Mammary epithelial cell (primary cell): ENCODE data around the gene YES1.

ENCODE experiments used
- EZH2 ChIP-seq: IDR thresholded peaks from 2 replicates; pipeline ENCODE4 v1.6.1; 2012; ENCODE audit warnings: low read length, inconsistent platforms, borderline replicate concordance
- TF ChIP-seq, protein P1 (sequence below), 2 donors: IDR thresholded peaks in 1 of 2; conservative IDR thresholded peaks in 1 of 2; 2 replicates each; pipeline ENCODE4 v1.5.1; 2011 to 2012; ENCODE audit warnings: inconsistent platforms in 2 of 2, low read length in 2 of 2, mild to moderate bottlenecking in 2 of 2, control low read depth in 1 of 2, low read depth in 1 of 2; ENCODE audit not compliant: insufficient read depth in 1 of 2; ENCODE audit errors: extremely low read depth in 1 of 2

DNA sequence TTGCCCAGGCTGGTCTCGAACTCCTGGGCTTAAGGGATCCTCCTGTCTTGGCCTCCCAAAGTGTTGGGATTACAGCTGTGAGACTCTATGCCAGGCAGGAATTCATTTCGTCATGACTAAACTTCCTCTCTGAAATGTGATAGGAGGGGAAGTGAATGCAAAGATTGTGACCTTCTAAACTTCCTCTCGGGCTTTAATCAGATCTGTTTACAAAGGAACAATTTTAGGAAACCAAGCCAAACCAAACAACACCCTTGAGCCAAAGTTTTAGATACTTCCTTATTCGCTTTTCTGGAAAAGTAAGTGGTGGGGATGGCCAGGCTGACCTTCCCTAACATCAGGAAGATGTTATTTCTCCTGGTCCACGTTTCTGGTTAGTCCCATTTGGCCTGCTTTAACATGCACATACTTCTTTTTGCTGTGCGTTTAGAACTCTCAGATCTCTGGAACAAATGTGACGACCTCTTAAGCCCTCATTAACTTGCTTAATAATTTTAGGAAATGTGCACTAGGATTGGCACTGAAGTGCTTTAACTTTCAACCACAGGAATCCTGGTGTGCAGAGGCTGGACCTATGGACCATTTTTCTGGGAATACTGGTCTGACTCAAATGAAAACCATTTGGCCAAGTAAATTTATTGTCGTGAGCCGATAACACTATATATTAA lies 33.2 kb upstream of the YES1 start:
- TF ChIP-seq, protein P1, sequence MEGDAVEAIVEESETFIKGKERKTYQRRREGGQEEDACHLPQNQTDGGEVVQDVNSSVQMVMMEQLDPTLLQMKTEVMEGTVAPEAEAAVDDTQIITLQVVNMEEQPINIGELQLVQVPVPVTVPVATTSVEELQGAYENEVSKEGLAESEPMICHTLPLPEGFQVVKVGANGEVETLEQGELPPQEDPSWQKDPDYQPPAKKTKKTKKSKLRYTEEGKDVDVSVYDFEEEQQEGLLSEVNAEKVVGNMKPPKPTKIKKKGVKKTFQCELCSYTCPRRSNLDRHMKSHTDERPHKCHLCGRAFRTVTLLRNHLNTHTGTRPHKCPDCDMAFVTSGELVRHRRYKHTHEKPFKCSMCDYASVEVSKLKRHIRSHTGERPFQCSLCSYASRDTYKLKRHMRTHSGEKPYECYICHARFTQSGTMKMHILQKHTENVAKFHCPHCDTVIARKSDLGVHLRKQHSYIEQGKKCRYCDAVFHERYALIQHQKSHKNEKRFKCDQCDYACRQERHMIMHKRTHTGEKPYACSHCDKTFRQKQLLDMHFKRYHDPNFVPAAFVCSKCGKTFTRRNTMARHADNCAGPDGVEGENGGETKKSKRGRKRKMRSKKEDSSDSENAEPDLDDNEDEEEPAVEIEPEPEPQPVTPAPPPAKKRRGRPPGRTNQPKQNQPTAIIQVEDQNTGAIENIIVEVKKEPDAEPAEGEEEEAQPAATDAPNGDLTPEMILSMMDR (conservative IDR thresholded peaks at IDR 0.05 in 1 of 2, IDR thresholded peaks at IDR 0.05 in 1 of 2; ENCODE audit: extremely low read depth in 1 of 2, insufficient read depth in 1 of 2, low read depth in 1 of 2, low read length in 2 of 2) = no peak
- TF ChIP-seq EZH2 = no peak
